Activated CD4-positive, alpha-beta memory T cell treated with anti-CD3 and anti-CD28 coated beads, Interleukin-2, amount 10 ng/mL, durations not matched to agents 7 days and 5 days (primary cell): ENCODE data around the gene SNRNP35. TPM values are rescaled to one million over a fixed set of nuclear protein-coding genes. Genes with fewer than 3 reads are reported as not detected.
"Not testable (repeated sequence)": the region's sequence is repeated elsewhere in the genome, so short reads cannot be mapped to it uniquely, and the experiment has no call there.

Source experiments
- CTCF ChIA-PET: fragments of 350-600 bp; sonication (Branson Sonifier 250); formaldehyde crosslinking; loops from one replicate; lab custom pipeline; 2021; ENCODE audit warnings: antibody characterized with exemption, inconsistent platforms; lab: Charles Lee
- POLR2A ChIA-PET: fragments of 350-600 bp; sonication (Branson Sonifier 250); formaldehyde crosslinking; loops from one replicate; lab custom pipeline; 2021; ENCODE audit warnings: antibody characterized with exemption; lab: Charles Lee
- DNase-seq: peaks from one replicate; pipeline ENCODE4 v3.0.0-alpha.2; 2020
- H3K27ac Mint-ChIP-seq: one replicate; pipeline ENCODE4 v1.8.0; 2021; ENCODE audit warnings: mild to moderate bottlenecking, mixed read lengths
- H3K27me3 Mint-ChIP-seq: one replicate; pipeline ENCODE4 v1.8.0; 2021; ENCODE audit warnings: mixed read lengths
- H3K36me3 Mint-ChIP-seq: one replicate; pipeline ENCODE4 v1.8.0; 2021; ENCODE audit warnings: low read depth, mixed read lengths
- H3K4me1 Mint-ChIP-seq: one replicate; pipeline ENCODE4 v1.8.0; 2021; ENCODE audit warnings: mixed read lengths
- H3K4me3 Mint-ChIP-seq: one replicate; pipeline ENCODE4 v1.8.0; 2021; ENCODE audit warnings: mild to moderate bottlenecking, mixed read lengths
- H3K9me3 Mint-ChIP-seq: one replicate; pipeline ENCODE4 v1.8.0; 2021; ENCODE audit warnings: mixed read lengths
- total RNA-seq, 2 experiments: library from RNA; stranded (reverse); gene quantifications; one replicate each; pipeline ENCODE4 v1.2.3, GENCODE V29; 2021

Gene SNRNP35
- total RNA-seq, 2 experiments from 2014 or later: 29.7 to 35.0 TPM

GRCh38 chr12:123494124-123494851 is 36.3 kb downstream of the SNRNP35 start:
- no peaks in the 10 kb centered on the region for H3K4me1 Mint-ChIP-seq
- no peaks in the 10 kb centered on the region for H3K36me3 Mint-ChIP-seq
- H3K4me3 Mint-ChIP-seq: no peak overlapping the region
- H3K27me3 Mint-ChIP-seq: no peaks in the 10 kb centered on the region
- POLR2A ChIA-PET: interaction anchor here (0.6 kb wide), 1 partner anchor 588 kb away, joined by 3 read pairs; no protein-coding TSS in a partner anchor
- no peaks in the 10 kb centered on the region for H3K9me3 Mint-ChIP-seq
- CTCF ChIA-PET: no interaction called here
- H3K27ac Mint-ChIP-seq: no peak overlapping the region
- no peak for DNase-seq

GRCh38 chr12:123497065-123497464 is 39.1 kb downstream of the SNRNP35 start:
- Mint-ChIP-seq H3K27ac (no peak overlapping the region), H3K36me3 (no peaks in the 10 kb centered on the region), H3K4me3 (no peak overlapping the region), H3K9me3 (no peaks in the 10 kb centered on the region), H3K4me1 (no peaks in the 10 kb centered on the region), H3K27me3 (no peaks in the 10 kb centered on the region)
- ChIA-PET POLR2A (no interaction called here), CTCF (no interaction called here)
- no peak for DNase-seq

- CTCF ChIA-PET: no interaction called here
- no peaks in the 10 kb centered on the region for H3K4me1 Mint-ChIP-seq
- H3K9me3 Mint-ChIP-seq: no peaks in the 10 kb centered on the region
- H3K4me3 Mint-ChIP-seq: no peak overlapping the region
- no peak overlapping the region for H3K27ac Mint-ChIP-seq
- no peaks in the 10 kb centered on the region for H3K36me3 Mint-ChIP-seq
- POLR2A ChIA-PET: no interaction called here
- no peaks in the 10 kb centered on the region for H3K27me3 Mint-ChIP-seq
- no peak for DNase-seq
Measured at GRCh38 chr12:123498126-123498825, 40.3 kb downstream of the SNRNP35 start.

- H3K4me1 Mint-ChIP-seq: no peaks in the 10 kb centered on the region
- ChIA-PET CTCF (no interaction called here), POLR2A (no interaction called here)
Measured at GRCh38 chr12:123499332-123499731, 41.4 kb downstream of the SNRNP35 start.

GRCh38 chr12:123502163-123502704 is 44.3 kb downstream of the SNRNP35 start:
- ChIA-PET CTCF (no interaction called here), POLR2A (no interaction called here)
- H3K27me3 Mint-ChIP-seq: no peaks in the 10 kb centered on the region
- H3K4me3 Mint-ChIP-seq: no peak overlapping the region
- H3K4me1 Mint-ChIP-seq: no peaks in the 10 kb centered on the region
- no peak overlapping the region for H3K27ac Mint-ChIP-seq
- DNase-seq: no peak
- H3K9me3 Mint-ChIP-seq: no peaks in the 10 kb centered on the region
- no peaks in the 10 kb centered on the region for H3K36me3 Mint-ChIP-seq

More at GRCh38 chr12:123499332-123499731, 41.4 kb downstream of the SNRNP35 start:
- no peak for DNase-seq
- no peak overlapping the region for H3K27ac Mint-ChIP-seq
- no peaks in the 10 kb centered on the region for H3K9me3 Mint-ChIP-seq
- no peaks in the 10 kb centered on the region for H3K36me3 Mint-ChIP-seq
- no peak overlapping the region for H3K4me3 Mint-ChIP-seq
- H3K27me3 Mint-ChIP-seq: no peaks in the 10 kb centered on the region

GRCh38 chr12:123506059-123506842 is 48.3 kb downstream of the SNRNP35 start:
- DNase-seq: no peak
- Mint-ChIP-seq H3K4me1 (no peaks in the 10 kb centered on the region), H3K4me3 (no peak overlapping the region), H3K27ac (no peak overlapping the region), H3K27me3 (no peaks in the 10 kb centered on the region), H3K36me3 (no peaks in the 10 kb centered on the region), H3K9me3 (no peaks in the 10 kb centered on the region)
- ChIA-PET POLR2A (no interaction called here), CTCF (no interaction called here)

- POLR2A ChIA-PET: no interaction called here
- Mint-ChIP-seq H3K9me3 (no peaks in the 10 kb centered on the region), H3K4me1 (no peaks in the 10 kb centered on the region), H3K4me3 (no peak overlapping the region), H3K36me3 (no peaks in the 10 kb centered on the region), H3K27ac (no peak overlapping the region), H3K27me3 (no peaks in the 10 kb centered on the region)
- CTCF ChIA-PET: no interaction called here
- no peak for DNase-seq
Measured at GRCh38 chr12:123506843-123507236, 48.9 kb downstream of the SNRNP35 start.

GRCh38 chr12:123512838-123513665 is 55.1 kb downstream of the SNRNP35 start:
- no peaks in the 10 kb centered on the region for H3K9me3 Mint-ChIP-seq
- ChIA-PET POLR2A (no interaction called here), CTCF (interaction anchor here (0.9 kb wide), 1 partner anchor 68 kb away, joined by 3 read pairs; no protein-coding TSS in a partner anchor)
- no peaks in the 10 kb centered on the region for H3K4me1 Mint-ChIP-seq
- no peak overlapping the region for H3K4me3 Mint-ChIP-seq
- no peak overlapping the region for H3K27ac Mint-ChIP-seq
- DNase-seq: no peak
- no peaks in the 10 kb centered on the region for H3K27me3 Mint-ChIP-seq
- H3K36me3 Mint-ChIP-seq: no peaks in the 10 kb centered on the region

GRCh38 chr12:123513805-123514204 is 55.9 kb downstream of the SNRNP35 start:
- no peaks in the 10 kb centered on the region for H3K36me3 Mint-ChIP-seq
- POLR2A ChIA-PET: no interaction called here

GRCh38 chr12:123514582-123515221 is 56.8 kb downstream of the SNRNP35 start:
- H3K4me1 Mint-ChIP-seq: not testable (repeated sequence)

More at GRCh38 chr12:123513805-123514204, 55.9 kb downstream of the SNRNP35 start:
- H3K4me3 Mint-ChIP-seq: no peak overlapping the region
- DNase-seq: no peak
- H3K27ac Mint-ChIP-seq: no peak overlapping the region
- H3K4me1 Mint-ChIP-seq: no peaks in the 10 kb centered on the region
- H3K9me3 Mint-ChIP-seq: no peaks in the 10 kb centered on the region
- CTCF ChIA-PET: interaction anchor here (0.9 kb wide), 1 partner anchor 68 kb away, joined by 3 read pairs; no protein-coding TSS in a partner anchor
- H3K27me3 Mint-ChIP-seq: no peaks in the 10 kb centered on the region

GRCh38 chr12:123516216-123516780 is 58.4 kb downstream of the SNRNP35 start:
- Mint-ChIP-seq H3K27ac (no peak overlapping the region), H3K36me3 (no peaks in the 10 kb centered on the region), H3K4me3 (no peak overlapping the region), H3K9me3 (no peaks in the 10 kb centered on the region), H3K4me1 (no peaks in the 10 kb centered on the region), H3K27me3 (no peaks in the 10 kb centered on the region)
- DNase-seq: no peak
- POLR2A ChIA-PET: no interaction called here
- CTCF ChIA-PET: interaction anchor here (0.6 kb wide), 1 partner anchor 168 kb away, joined by 4 read pairs; no protein-coding TSS in a partner anchor

More at GRCh38 chr12:123514582-123515221, 56.8 kb downstream of the SNRNP35 start:
- H3K36me3 Mint-ChIP-seq, POLR2A ChIA-PET, H3K9me3 Mint-ChIP-seq, H3K27ac Mint-ChIP-seq, H3K27me3 Mint-ChIP-seq, CTCF ChIA-PET, DNase-seq, H3K4me3 Mint-ChIP-seq: not testable (repeated sequence)
